ENCODE data around the gene LARGE1.

GRCh38 chr22:33832558-33833151 lies 87.6 kb downstream of the LARGE1 start:
- TF ChIP-seq, protein P1, sequence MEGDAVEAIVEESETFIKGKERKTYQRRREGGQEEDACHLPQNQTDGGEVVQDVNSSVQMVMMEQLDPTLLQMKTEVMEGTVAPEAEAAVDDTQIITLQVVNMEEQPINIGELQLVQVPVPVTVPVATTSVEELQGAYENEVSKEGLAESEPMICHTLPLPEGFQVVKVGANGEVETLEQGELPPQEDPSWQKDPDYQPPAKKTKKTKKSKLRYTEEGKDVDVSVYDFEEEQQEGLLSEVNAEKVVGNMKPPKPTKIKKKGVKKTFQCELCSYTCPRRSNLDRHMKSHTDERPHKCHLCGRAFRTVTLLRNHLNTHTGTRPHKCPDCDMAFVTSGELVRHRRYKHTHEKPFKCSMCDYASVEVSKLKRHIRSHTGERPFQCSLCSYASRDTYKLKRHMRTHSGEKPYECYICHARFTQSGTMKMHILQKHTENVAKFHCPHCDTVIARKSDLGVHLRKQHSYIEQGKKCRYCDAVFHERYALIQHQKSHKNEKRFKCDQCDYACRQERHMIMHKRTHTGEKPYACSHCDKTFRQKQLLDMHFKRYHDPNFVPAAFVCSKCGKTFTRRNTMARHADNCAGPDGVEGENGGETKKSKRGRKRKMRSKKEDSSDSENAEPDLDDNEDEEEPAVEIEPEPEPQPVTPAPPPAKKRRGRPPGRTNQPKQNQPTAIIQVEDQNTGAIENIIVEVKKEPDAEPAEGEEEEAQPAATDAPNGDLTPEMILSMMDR (IDR thresholded peaks at IDR 0.05), result no peak
- TF ChIP-seq POLR2A (IDR thresholded peaks at IDR 0.05), result no peak
